Endothelial cell (in vitro differentiated cells): ENCODE data around the gene KSR2. TPM values are rescaled to one million over a fixed set of nuclear protein-coding genes. Genes with fewer than 3 reads are reported as not detected.
"Not testable (repeated sequence)": the region's sequence is repeated elsewhere in the genome, so short reads cannot be mapped to it uniquely, and the experiment has no call there.

Source experiments
- DNase-seq: peaks from one replicate; pipeline ENCODE4 v3.0.0; 2021; ENCODE audit warnings: low spot score
- H3K27ac Mint-ChIP-seq: one replicate; pipeline ENCODE4 v1.8.0; 2021; ENCODE audit warnings: mixed read lengths, inconsistent platforms; ENCODE audit not compliant: unreplicated experiment
- H3K27me3 Mint-ChIP-seq: one replicate; pipeline ENCODE4 v1.8.0; 2021; ENCODE audit warnings: mild to moderate bottlenecking, moderate library complexity, mixed read lengths, inconsistent platforms; ENCODE audit not compliant: unreplicated experiment
- H3K36me3 Mint-ChIP-seq: one replicate; pipeline ENCODE4 v1.8.0; 2021; ENCODE audit warnings: mild to moderate bottlenecking, low read depth, mixed read lengths, inconsistent platforms; ENCODE audit not compliant: unreplicated experiment
- H3K4me1 Mint-ChIP-seq: one replicate; pipeline ENCODE4 v1.8.0; 2021; ENCODE audit warnings: mild to moderate bottlenecking, mixed read lengths, inconsistent platforms; ENCODE audit not compliant: unreplicated experiment
- H3K4me3 Mint-ChIP-seq: one replicate; pipeline ENCODE4 v1.8.0; 2021; ENCODE audit warnings: mild to moderate bottlenecking, mixed read lengths, inconsistent platforms; ENCODE audit not compliant: unreplicated experiment
- H3K9me3 Mint-ChIP-seq: one replicate; pipeline ENCODE4 v1.8.0; 2021; ENCODE audit warnings: mixed read lengths, inconsistent platforms; ENCODE audit not compliant: unreplicated experiment
- total RNA-seq: library from RNA; stranded (reverse); fragmentation: NEBNext Ultra II Directional; extraction: Animal tissue kit (Norgen Biotek cat#: 25700); gene quantifications from one replicate; pipeline ENCODE4 v1.2.1, GENCODE V29; 2021; ENCODE audit not compliant: unreplicated experiment
- TF ChIP-seq, protein P1 (sequence below): fragments of 200-600 bp; sonication (generic); IDR thresholded peaks from one replicate; pipeline ENCODE4 v1.5.0; 2021; ENCODE audit warnings: antibody characterized with exemption; ENCODE audit not compliant: unreplicated experiment

Gene KSR2
- total RNA-seq, 1 donor from 2014 or later = 0.05 TPM

DNA sequence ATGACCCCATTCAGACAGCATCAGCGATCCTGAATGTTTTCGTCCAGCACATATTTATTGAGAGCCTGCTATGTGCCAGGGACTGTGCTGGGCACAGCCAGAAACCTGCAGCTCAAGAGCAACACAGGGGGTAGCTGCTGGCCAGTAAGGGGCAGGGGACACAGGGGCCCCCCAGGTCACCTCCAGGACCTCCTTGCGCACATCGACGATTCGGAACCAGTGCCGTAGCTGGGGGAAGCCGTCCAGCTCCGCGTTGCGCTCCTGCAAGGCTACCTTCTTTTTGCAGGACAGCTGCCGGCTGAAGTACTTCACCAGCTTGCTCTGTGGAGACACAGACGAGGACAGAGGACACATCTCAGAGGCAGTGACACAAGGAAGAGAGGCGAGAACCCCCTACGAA lies 108.7 kb downstream of the KSR2 start:
- TF ChIP-seq, protein P1, sequence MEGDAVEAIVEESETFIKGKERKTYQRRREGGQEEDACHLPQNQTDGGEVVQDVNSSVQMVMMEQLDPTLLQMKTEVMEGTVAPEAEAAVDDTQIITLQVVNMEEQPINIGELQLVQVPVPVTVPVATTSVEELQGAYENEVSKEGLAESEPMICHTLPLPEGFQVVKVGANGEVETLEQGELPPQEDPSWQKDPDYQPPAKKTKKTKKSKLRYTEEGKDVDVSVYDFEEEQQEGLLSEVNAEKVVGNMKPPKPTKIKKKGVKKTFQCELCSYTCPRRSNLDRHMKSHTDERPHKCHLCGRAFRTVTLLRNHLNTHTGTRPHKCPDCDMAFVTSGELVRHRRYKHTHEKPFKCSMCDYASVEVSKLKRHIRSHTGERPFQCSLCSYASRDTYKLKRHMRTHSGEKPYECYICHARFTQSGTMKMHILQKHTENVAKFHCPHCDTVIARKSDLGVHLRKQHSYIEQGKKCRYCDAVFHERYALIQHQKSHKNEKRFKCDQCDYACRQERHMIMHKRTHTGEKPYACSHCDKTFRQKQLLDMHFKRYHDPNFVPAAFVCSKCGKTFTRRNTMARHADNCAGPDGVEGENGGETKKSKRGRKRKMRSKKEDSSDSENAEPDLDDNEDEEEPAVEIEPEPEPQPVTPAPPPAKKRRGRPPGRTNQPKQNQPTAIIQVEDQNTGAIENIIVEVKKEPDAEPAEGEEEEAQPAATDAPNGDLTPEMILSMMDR = no peak
- no peak for DNase-seq
- H3K27me3 Mint-ChIP-seq = peaks cover 4% of the 10 kb centered on the region
- no peaks in the 10 kb centered on the region for H3K4me1 Mint-ChIP-seq
- no peak overlapping the region for H3K4me3 Mint-ChIP-seq
- no peak overlapping the region for H3K27ac Mint-ChIP-seq
- H3K9me3 Mint-ChIP-seq = no peaks in the 10 kb centered on the region
- H3K36me3 Mint-ChIP-seq = no peaks in the 10 kb centered on the region

DNA sequence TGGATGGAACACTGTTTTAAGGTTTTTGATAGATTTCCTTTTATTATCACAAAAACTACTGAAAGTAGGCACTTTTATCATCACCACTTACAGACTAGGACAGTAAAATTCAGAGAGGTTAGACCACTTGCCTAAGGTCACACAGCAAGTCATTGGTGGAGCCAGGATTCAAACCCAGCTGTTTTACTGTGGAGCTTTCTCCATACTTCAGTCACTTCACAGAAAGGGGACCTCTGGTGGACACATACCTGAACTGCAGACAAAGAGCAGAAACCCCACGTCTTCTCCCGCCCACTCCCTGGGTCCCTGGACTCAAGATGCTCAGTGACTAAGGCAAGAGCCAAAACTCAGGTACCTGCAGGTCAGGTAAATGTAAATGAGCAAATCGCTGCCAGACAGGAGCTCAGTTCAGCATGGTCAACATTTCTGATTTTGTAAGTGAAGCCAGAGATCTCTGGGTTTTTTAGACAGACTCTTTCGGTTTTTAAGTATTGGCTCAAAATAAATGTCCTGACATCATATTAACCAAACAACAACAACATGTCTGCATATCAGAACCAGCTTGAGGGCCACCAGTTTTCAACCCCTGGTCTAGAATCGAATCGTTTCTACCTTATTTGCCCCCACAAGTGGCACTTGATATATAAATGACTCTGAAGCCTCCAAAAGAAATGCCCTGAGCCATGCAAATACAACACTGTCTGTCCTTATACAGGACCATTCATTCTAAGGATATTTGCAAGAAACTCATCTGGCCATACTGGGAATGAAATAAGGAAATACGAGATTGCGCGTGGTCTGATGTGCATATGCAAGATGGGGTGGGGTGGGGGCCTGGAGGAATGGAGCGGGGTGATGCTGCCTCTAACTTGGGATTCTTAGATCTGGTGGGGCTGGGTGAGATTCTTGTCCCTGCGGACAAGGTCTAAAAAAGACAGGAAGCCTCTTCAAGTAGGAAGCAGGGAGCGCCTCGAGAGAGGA lies 110.9 kb downstream of the KSR2 start:
- Mint-ChIP-seq H3K4me1 (no peaks in the 10 kb centered on the region), H3K27me3 (peaks cover 3% of the 10 kb centered on the region), H3K4me3 (no peak overlapping the region), H3K9me3 (no peaks in the 10 kb centered on the region), H3K27ac (no peak overlapping the region), H3K36me3 (no peaks in the 10 kb centered on the region)
- DNase-seq = peak; percentile 71
- TF ChIP-seq, protein P1 = peak; percentile 79

DNA sequence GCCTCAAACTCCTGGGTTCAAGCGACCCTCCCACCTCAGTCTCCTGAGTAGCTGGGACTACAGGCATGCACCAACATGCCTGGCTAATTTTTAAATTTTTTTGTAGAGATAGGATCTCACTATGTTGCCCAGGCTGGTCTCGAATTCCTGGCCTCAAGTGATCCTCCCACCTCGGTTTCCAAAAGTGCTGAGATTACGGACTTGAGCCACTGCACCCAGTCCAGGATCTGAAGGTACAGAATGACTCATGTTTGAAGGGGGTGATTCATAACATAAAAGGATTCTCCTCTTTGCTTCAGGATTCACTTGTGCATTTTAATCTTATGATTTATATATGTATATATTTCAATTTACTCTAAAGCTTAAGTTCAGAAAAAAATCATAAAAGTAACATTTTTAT lies 111.7 kb downstream of the KSR2 start:
- H3K27ac Mint-ChIP-seq, H3K9me3 Mint-ChIP-seq, H3K36me3 Mint-ChIP-seq, H3K4me1 Mint-ChIP-seq, H3K4me3 Mint-ChIP-seq, H3K27me3 Mint-ChIP-seq, DNase-seq: not testable (repeated sequence)

DNA sequence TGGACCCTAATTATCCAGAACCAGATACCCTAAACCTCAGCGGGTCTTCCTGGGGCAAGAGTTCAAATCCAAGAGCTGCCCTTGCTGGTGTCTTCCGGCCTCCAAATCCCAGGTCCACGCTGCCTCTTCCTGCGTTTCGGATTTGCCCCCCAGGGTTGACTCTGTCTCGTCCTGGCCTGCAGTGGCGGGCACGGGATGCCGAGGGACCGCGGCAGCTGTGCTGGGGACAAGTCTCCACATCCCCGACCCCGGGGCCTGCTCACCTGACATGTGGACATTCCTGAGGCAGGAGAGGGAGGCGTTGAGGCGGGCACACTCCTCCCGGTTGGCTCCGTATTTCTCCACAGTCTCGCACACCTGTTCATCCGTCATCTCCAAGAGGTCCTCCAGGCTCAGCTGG lies 113.6 kb downstream of the KSR2 start:
- no peak for DNase-seq
- no peaks in the 10 kb centered on the region for H3K36me3 Mint-ChIP-seq
- H3K27ac Mint-ChIP-seq = no peak overlapping the region
- TF ChIP-seq, protein P1 = no peak
- H3K4me1 Mint-ChIP-seq = no peaks in the 10 kb centered on the region
- no peaks in the 10 kb centered on the region for H3K27me3 Mint-ChIP-seq
- H3K4me3 Mint-ChIP-seq = no peak overlapping the region
- H3K9me3 Mint-ChIP-seq = no peaks in the 10 kb centered on the region

DNA sequence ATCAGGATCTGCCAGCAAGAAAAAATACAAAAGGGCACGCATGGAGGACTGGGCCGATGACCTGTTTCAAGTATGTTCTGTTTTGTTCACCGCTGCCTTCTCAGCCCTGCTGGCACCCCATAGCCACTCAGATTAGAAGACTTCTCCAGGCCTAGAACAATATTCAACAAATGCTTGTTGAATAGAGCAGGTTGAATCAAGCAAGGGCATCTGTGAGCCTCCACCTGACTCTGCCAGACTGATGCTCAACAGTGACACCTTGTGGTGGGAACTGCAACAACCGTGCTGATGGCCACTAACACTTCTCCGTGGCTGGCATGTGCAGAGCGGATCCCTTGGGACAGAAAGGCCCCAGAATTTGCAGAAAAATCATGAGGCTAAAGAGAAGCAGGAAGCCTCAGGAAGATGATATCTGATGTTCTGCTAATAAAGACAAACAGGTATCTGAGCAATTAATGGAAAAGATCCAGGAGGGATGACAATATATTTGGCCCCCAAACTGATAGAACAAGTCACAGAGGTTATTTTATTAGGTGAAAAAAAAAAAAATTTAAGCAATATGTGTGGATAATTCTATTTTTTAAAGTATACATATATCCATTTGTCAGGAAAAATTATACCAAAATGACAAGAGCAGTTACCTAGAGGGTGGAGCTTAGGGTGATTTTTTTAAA lies 114.3 kb downstream of the KSR2 start:
- Mint-ChIP-seq H3K36me3 (no peaks in the 10 kb centered on the region), H3K4me1 (no peaks in the 10 kb centered on the region), H3K4me3 (no peak overlapping the region), H3K9me3 (no peaks in the 10 kb centered on the region), H3K27ac (no peak overlapping the region), H3K27me3 (no peaks in the 10 kb centered on the region)
- TF ChIP-seq, protein P1 = peak; percentile 90
- peak; percentile 78 for DNase-seq
